GM18526 (cell line): ENCODE measurements around the gene TOX4.
A peak's percentile ranks its signal among the peaks of the same experiment; 100 is the strongest.

Experiments used
- POLR2A ChIP-seq: IDR thresholded peaks from 3 replicates; pipeline ENCODE4 v1.6.1; 2011; ENCODE audit not compliant: insufficient read length; ENCODE audit errors: extremely low read depth

TOX4 gene

GRCh38 chr14:21494902-21495762, 18.1 kb downstream of the TOX4 start:
- no peak for TF ChIP-seq POLR2A

- TF ChIP-seq POLR2A = no peak
These were observed 19.5 kb downstream of the TOX4 start for GRCh38 chr14:21496453-21496852.

GRCh38 chr14:21498540-21499526, 21.8 kb downstream of the TOX4 start:
- TF ChIP-seq POLR2A = no peak

DNA sequence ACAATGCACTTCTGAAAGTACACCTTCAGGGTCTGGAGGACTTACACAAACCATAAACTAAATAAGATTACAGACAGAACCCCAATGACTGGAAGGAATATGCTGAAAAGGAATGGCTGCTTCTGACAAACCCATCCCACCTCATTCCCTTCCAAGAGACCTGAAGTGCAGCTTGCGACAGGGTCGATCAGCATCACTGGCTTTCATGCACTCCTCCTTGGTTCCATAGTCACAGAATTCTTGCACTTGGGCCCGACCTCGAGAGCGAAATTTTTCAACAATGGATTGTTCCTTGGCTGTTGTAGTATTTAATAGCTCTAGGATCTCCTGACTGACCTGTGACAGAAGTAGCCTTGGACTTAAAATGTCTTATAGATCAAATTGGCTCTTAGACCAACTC, 24.6 kb downstream of the TOX4 start:
- no peak for TF ChIP-seq POLR2A

GRCh38 chr14:21503376-21503775, 26.4 kb downstream of the TOX4 start:
- TF ChIP-seq POLR2A = no peak

DNA sequence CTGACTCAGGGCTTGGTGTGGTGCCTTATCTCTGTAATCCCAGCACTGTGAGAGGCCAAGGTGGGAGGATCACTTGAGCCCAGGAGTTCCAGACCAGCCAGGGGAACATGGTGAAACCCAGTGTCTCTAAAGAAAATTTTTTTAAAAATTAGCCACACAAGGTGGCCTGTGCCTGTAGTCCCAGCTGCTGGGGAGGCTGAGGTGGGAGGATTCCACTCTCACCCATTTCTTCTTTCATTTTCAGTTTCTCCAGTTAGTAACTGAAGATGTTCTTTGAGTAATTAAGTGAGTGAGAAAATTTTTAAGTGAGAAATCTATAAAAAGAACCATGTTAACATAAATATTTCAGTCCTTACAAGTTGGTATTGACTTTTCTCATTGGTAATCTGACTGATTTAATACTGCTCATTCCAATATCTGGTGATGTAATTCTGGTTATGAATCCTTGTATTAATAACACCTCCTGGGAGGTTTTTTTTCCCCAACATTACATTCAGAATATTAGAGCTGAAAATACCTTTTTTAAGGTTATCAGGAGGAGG, 28.1 kb downstream of the TOX4 start:
- TF ChIP-seq POLR2A = no peak

DNA sequence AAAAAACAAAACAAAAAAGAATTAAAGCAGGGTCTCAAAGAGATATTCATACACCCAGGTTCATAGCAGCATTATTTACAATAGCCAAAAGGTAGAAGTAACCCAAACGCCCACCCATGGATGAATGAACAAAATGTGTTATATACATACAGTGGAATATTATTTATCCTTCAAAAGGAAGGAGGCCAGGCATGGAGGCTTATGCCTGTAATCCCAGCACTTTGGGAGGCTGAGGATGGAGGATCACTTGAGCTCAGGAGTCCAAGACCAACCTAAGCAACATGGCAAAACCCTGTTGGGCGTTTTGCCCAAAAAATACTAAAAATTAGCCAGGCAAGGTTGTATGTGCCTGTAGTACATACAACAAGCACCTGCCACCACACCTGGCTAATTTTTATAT, 29.6 kb downstream of the TOX4 start:
- TF ChIP-seq POLR2A = no peak

- TF ChIP-seq POLR2A = no peak
These were observed 32.6 kb downstream of the TOX4 start for GRCh38 chr14:21509432-21510143.

GRCh38 chr14:21510735-21511657, 34.0 kb downstream of the TOX4 start, which contains the start of gene METTL3:
TSS of gene METTL3 (minus strand) at chr14:21511340. CDS start at chr14:21511223, 117 bp downstream.
- peak; percentile 80 for TF ChIP-seq POLR2A

GRCh38 chr14:21514341-21514740, 37.3 kb downstream of the TOX4 start:
- no peak for TF ChIP-seq POLR2A

GRCh38 chr14:21518725-21519124, 41.7 kb downstream of the TOX4 start:
- TF ChIP-seq POLR2A = no peak

DNA sequence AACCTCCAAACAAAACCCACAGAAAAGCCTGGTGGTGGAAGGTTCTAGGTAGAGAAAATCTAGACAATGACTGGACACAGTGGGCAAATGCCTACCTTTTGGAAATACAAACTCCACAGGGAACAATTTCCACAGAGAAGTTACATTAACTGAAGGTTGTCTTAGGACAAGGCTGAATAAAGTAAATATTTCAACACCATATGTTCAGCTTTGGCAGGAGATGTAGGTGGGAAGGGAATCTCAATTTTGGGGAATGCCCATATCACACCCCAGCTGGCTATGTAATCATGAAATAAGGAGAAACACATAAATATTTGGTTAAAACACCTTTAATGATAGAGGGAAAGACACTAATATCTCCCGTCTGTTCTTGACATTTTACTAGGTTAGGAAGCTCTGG, 43.8 kb downstream of the TOX4 start:
- no peak for TF ChIP-seq POLR2A

DNA sequence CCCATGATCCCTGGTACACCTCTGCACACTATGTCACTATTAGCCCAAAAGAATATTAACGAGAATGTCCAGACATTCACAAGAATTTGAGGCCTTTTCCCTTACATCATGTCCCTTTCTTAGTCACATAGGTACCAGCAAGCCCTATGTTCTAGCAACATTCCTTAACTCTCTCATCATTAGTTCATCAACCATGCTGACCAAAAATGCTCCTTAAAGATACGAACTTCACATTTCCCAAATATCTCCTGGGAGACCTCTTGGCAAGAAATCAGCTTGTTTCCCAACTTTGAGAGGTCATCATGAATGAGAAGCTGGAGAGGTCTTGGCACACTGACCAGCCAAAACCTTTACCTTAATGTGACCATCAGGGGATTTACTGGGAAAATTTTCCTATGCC, 44.5 kb downstream of the TOX4 start:
- no peak for TF ChIP-seq POLR2A

- no peak for TF ChIP-seq POLR2A
These were observed 46.2 kb downstream of the TOX4 start for GRCh38 chr14:21523203-21523602.
